HepG2 (cell line): ENCODE results near the gene ITGAV.

ENCODE experiments used
- ARID2 ChIP-seq: sonication (generic); formaldehyde crosslinking; IDR thresholded peaks from 2 replicates; pipeline ENCODE4 v1.8.1; 2022; ENCODE audit warnings: mild to moderate bottlenecking, missing genetic modification reagents, borderline replicate concordance
- TAF1 ChIP-seq: sonication (generic); formaldehyde crosslinking; IDR thresholded peaks from 2 replicates; pipeline ENCODE4 v1.4.0; 2020; ENCODE audit warnings: missing genetic modification reagents
- ZNF280D ChIP-seq: sonication (generic); formaldehyde crosslinking; IDR thresholded peaks from 2 replicates; pipeline ENCODE4 v1.5.1; 2020; ENCODE audit warnings: mild to moderate bottlenecking, missing genetic modification reagents

GRCh38 chr2:186713691-186714090, 123.8 kb downstream of the ITGAV start:
- TF ChIP-seq ARID2 (CRISPR knock-in tag) = no peak
- TF ChIP-seq TAF1 = no peak
- TF ChIP-seq ZNF280D = no peak
